ENCODE measurements around the gene FAM171A1.
A peak's percentile ranks its signal among the peaks of the same experiment; 100 is the strongest.

Gene FAM171A1

DNA sequence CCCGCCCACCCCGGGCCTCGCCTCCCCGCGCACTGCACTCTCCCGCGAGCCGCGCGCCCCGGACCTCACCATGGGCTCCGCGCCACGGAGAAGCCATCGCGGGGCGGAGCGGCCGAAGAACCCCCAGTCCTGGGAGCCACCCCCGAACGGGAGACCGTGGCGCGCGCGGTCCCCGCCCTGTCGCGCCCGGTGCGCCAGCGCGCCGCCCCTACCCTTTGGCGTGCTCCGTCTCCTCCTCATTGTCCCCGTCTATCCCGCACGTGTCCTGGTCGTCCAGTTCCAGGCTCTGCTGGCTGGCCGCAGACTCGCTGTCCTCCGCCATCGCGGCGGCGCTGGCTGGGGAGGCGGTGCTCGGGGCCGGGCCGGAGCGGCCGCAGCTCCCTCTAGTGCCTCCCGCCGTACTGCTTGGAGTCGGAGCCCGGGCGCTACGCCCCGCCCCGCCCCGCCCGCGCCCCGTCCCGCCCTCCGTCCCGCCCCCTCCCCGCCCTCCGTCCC is 202.8 kb downstream of the FAM171A1 start, which contains the start of gene NMT2:
Gene NMT2, minus strand, starts transcription at position 403 of the 495 bp plus-strand sequence. Its CDS starts 81 bp downstream, at position 322.
- DNase-seq (ENCODE audit: low read depth) = no peak

DNA sequence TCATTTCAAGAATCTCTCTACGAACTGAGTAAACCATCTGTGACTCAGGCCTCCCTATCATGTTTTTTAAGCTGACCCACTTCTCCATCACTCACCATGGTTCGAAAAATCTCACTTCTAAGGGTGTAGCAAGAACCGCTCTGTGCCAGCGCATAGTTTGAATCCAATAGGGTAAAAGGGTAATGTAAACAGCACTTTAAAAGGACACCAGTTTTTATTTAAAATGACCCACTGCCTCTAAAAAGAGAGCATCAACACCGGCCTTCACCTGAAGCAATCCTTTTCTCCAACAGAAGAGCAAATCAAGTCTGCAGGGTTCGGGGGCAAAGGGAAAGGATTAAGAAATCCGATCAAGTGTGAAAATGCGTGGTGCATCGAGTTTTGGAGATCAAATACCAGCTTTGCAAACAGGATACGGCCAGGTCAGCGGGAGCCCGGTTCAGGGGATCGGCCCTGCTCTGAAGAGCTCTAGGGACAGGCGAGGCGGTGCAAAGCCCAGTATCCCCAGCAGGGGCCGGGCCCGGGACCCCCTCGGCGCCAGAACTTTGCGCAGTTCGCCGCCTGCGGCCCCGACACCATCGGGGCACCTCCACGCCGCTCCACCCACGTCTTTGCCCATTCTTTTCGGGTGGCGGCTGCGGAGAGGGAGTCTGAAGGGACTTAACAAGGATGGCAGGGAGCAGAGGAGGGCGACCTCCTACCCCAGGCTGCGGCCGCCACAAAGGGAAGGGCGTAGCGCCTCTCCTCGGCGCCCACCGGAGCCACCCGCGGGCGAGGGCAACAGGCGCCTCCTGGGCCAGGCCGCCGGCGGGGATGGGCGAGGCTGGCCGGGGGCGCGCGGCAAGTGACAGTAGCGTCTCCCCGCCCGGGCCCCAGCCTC is 203.4 kb downstream of the FAM171A1 start:
- peak; percentile 24 for DNase-seq (ENCODE audit: low read depth)

DNA sequence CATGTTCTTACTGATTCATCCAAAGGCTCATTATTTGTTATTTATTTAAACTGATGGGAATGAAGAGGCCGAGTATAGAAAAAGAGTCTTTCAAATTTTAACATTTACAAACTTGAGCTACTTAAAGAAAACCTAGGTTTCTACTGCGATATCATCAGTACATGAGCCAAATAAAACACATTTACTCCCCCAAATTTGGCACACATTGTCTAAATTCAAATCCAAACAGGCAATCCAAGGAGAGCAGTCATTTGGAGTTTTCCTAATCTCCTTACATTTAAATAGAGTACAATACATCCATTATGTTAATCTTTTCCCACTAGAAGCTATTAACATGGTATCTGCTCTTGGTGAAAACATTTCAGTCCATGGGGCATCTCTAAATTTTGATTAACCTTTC is 204.8 kb downstream of the FAM171A1 start:
- no peak for DNase-seq (ENCODE audit: low read depth)

DNA sequence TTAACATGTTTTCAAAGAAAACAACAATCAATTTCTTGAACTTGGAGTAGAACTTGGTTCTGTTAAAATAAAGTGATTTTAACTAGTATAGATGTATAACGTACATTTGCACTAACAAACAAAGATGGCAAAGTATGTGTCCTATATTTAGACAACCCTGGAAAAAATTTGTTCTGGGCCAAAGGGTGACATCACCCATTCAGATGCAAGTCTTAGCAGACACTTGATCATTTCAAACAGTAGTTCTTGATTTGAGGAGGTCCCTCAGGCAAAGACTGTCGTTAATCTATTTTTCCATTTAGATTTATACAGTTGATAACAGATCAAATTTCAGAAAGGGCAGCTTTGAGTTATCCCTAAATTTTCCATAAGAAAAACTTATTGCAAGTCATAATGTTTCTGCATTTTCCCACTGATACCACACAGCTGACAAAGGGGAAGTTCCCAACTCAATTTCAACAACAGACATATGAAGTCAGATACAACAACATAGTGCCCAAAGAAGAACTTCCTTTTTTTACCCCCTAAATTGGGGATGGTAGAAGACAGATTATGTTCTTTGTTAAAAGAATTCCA is 207.7 kb downstream of the FAM171A1 start:
- DNase-seq (ENCODE audit: low read depth) = no peak
